ENCODE measurements around the gene SLC2A2. TPM values are rescaled to one million over a fixed set of nuclear protein-coding genes. Genes with fewer than 3 reads are reported as not detected.

The SLC2A2 gene
- polyA plus RNA-seq, 1 donor (not counting 4 experiments of a cell fraction or from before 2014, with no cell fraction given) = not detected

DNA sequence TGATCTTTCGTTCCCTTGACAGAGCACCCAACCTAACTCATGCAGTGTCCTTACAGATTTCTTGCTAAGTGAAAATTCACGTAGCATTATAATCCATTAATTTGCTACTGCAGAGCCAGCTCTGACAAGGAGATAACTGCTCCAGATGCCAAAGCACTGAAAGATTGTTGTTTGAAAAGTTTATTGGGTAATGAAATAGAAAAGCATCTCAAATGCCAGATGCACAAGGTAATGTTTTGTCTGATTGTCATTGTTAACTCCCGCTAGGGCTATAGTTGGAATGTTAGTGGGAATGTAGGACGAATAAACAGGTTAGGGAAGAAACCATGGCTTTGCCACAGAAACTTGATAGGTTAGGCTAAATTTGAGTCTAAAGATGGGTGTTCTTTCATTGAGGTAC is 20.2 kb upstream of the SLC2A2 start:
- Histone ChIP-seq H3K9me3 (ENCODE audit: control insufficient read depth, low read depth, low read length) (no peaks in the 10 kb centered on the region), H3K79me2 (ENCODE audit: control insufficient read depth, insufficient read depth, low read length) (no peaks in the 10 kb centered on the region), H2AFZ (ENCODE audit: control insufficient read depth, low read length) (no peak overlapping the region), H3K4me1 (ENCODE audit: control insufficient read depth, extremely low read depth, insufficient read depth, low read length) (no peaks in the 10 kb centered on the region), H3K27me3 (ENCODE audit: control insufficient read depth, extremely low read depth, insufficient read depth, low read length) (no peaks in the 10 kb centered on the region), H3K36me3 (ENCODE audit: control insufficient read depth in 2 of 2, extremely low read depth in 1 of 2, insufficient read depth in 2 of 2, low read length in 2 of 2) (no peaks in the 10 kb centered on the region), H3K4me2 (ENCODE audit: control insufficient read depth, extremely low read depth, insufficient read depth, low read depth, low read length) (no peak overlapping the region), H3K9ac (ENCODE audit: control insufficient read depth, extremely low read depth, insufficient read depth, low read length) (no peak overlapping the region), H3K9me1 (ENCODE audit: control insufficient read depth, extremely low read depth, insufficient read depth, low read length) (no peaks in the 10 kb centered on the region), H3K27ac (ENCODE audit: control insufficient read depth, insufficient read depth, low read length) (no peak overlapping the region), H4K20me1 (ENCODE audit: control insufficient read depth, extremely low read depth, insufficient read depth, low read length) (no peaks in the 10 kb centered on the region), H3K4me3 (ENCODE audit: control insufficient read depth in 2 of 3, extremely low read depth in 1 of 3, insufficient read depth in 2 of 3, low read depth in 1 of 3, low read length in 3 of 3) (no peak overlapping the region)
- FAIRE-seq (no peak), DNase-seq (ENCODE audit: low read depth, low spot score) (no peak)
- TF ChIP-seq, protein P1, sequence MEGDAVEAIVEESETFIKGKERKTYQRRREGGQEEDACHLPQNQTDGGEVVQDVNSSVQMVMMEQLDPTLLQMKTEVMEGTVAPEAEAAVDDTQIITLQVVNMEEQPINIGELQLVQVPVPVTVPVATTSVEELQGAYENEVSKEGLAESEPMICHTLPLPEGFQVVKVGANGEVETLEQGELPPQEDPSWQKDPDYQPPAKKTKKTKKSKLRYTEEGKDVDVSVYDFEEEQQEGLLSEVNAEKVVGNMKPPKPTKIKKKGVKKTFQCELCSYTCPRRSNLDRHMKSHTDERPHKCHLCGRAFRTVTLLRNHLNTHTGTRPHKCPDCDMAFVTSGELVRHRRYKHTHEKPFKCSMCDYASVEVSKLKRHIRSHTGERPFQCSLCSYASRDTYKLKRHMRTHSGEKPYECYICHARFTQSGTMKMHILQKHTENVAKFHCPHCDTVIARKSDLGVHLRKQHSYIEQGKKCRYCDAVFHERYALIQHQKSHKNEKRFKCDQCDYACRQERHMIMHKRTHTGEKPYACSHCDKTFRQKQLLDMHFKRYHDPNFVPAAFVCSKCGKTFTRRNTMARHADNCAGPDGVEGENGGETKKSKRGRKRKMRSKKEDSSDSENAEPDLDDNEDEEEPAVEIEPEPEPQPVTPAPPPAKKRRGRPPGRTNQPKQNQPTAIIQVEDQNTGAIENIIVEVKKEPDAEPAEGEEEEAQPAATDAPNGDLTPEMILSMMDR (optimal IDR thresholded peaks at IDR 0.05 in 1 of 3, IDR thresholded peaks at IDR 0.05 in 1 of 3, conservative IDR thresholded peaks at IDR 0.05 in 1 of 3; ENCODE audit: extremely low read depth in 1 of 3, insufficient read depth in 2 of 3, low read length in 3 of 3) = no peak
- no peak for TF ChIP-seq EZH2 (IDR thresholded peaks at IDR 0.05; ENCODE audit: low read length)
- dilution Hi-C loops (cut with MboI; ENCODE audit: extremely low pct_ligation_motif_present, low sequenced_read_pairs) = no loop called here

DNA sequence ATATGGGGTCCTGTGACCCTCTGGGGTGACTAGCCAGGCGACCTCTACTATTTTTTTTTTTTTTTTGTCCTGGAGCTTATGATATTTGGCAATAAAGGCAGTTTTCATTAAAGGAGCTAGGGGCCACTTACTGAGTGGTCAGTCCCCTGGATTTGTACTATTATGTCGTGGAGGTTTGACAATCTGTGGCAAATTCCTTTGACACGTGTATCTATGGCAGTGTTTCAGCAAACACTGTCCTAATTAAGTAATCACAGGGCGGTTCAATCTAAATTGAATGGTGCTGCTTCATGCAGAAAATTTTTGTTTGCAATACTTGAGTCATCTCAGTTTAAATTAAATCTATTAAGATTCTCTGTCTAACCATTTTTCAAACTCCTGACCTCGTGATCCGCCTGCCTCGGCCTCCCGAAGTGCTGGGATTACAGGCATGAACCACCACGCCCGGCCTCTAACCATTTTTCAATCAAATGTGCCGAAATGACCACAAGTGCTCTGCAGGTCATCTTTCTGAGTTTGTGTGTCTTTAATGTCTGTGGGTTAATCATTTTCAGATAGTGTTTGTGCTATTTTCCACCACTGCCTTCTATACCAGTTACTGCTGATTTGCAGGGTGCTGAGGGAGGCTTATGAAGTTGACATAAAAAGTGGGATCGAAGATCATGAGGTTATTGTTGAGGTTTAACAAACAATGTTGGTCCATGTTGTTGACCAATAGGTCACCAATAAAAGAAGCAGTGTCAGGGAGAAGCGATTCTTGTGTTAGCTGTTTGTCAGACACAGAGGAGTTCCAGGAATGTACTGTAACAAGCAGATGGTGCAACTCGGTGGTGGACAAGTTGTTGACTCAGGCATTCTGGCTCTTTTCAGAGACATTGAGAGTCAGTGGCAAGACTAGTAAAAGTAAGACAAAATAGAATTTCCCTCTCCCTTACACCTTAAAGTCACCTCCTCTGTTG is 18.6 kb upstream of the SLC2A2 start:
- Histone ChIP-seq H2AFZ (ENCODE audit: control insufficient read depth, low read length) (no peak overlapping the region), H3K9ac (ENCODE audit: control insufficient read depth, extremely low read depth, insufficient read depth, low read length) (no peak overlapping the region), H3K9me1 (ENCODE audit: control insufficient read depth, extremely low read depth, insufficient read depth, low read length) (no peaks in the 10 kb centered on the region), H3K4me1 (ENCODE audit: control insufficient read depth, extremely low read depth, insufficient read depth, low read length) (no peaks in the 10 kb centered on the region), H3K79me2 (ENCODE audit: control insufficient read depth, insufficient read depth, low read length) (no peaks in the 10 kb centered on the region), H3K9me3 (ENCODE audit: control insufficient read depth, low read depth, low read length) (no peaks in the 10 kb centered on the region), H3K27ac (ENCODE audit: control insufficient read depth, insufficient read depth, low read length) (no peak overlapping the region), H3K36me3 (ENCODE audit: control insufficient read depth in 2 of 2, extremely low read depth in 1 of 2, insufficient read depth in 2 of 2, low read length in 2 of 2) (no peaks in the 10 kb centered on the region), H3K4me2 (ENCODE audit: control insufficient read depth, extremely low read depth, insufficient read depth, low read depth, low read length) (no peak overlapping the region), H3K27me3 (ENCODE audit: control insufficient read depth, extremely low read depth, insufficient read depth, low read length) (no peaks in the 10 kb centered on the region), H3K4me3 (ENCODE audit: control insufficient read depth in 2 of 3, extremely low read depth in 1 of 3, insufficient read depth in 2 of 3, low read depth in 1 of 3, low read length in 3 of 3) (no peak overlapping the region), H4K20me1 (ENCODE audit: control insufficient read depth, extremely low read depth, insufficient read depth, low read length) (no peaks in the 10 kb centered on the region)
- DNase-seq (ENCODE audit: low read depth, low spot score) (no peak), FAIRE-seq (no peak)
- dilution Hi-C loops (cut with MboI; ENCODE audit: extremely low pct_ligation_motif_present, low sequenced_read_pairs) = no loop called here
- TF ChIP-seq, protein P1 (optimal IDR thresholded peaks at IDR 0.05 in 1 of 3, IDR thresholded peaks at IDR 0.05 in 1 of 3, conservative IDR thresholded peaks at IDR 0.05 in 1 of 3; ENCODE audit: extremely low read depth in 1 of 3, insufficient read depth in 2 of 3, low read length in 3 of 3) = no peak
- no peak for TF ChIP-seq EZH2 (IDR thresholded peaks at IDR 0.05; ENCODE audit: low read length)

Data from keratinocyte (primary cell).